ENCODE results near the gene SERPINI1. TPM values are rescaled to one million over a fixed set of nuclear protein-coding genes. Genes with fewer than 3 reads are reported as not detected.

SERPINI1 gene, protein sequence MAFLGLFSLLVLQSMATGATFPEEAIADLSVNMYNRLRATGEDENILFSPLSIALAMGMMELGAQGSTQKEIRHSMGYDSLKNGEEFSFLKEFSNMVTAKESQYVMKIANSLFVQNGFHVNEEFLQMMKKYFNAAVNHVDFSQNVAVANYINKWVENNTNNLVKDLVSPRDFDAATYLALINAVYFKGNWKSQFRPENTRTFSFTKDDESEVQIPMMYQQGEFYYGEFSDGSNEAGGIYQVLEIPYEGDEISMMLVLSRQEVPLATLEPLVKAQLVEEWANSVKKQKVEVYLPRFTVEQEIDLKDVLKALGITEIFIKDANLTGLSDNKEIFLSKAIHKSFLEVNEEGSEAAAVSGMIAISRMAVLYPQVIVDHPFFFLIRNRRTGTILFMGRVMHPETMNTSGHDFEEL
- 10 to 100 TPM in 3 of 7 donors, 1 to 10 TPM in 4; 5.9 to 13.6 (median 8.9) TPM for total RNA-seq
- polyA plus RNA-seq: 10 to 100 TPM in 1 of 3 donors, 1 to 10 TPM in 2; 5.3 to 10.9 (median 9.1) TPM
- long read RNA-seq, donor 1, transcript SERPINI1-202 (9 exons, 1,890 nt): major isoform, 21 of 32 reads
- long read RNA-seq, donor 1, partial matches to known transcripts: 7 of 32 reads
- long read RNA-seq, donor 1, other reads (novel, unspliced or antisense): 0 of 32 reads
- long read RNA-seq, donor 2, transcript SERPINI1-202 (9 exons, 1,890 nt): major isoform, 26 of 38 reads
- long read RNA-seq, donor 2, partial matches to known transcripts: 11 of 38 reads
- long read RNA-seq, donor 2, other reads (novel, unspliced or antisense): 0 of 38 reads

DNA sequence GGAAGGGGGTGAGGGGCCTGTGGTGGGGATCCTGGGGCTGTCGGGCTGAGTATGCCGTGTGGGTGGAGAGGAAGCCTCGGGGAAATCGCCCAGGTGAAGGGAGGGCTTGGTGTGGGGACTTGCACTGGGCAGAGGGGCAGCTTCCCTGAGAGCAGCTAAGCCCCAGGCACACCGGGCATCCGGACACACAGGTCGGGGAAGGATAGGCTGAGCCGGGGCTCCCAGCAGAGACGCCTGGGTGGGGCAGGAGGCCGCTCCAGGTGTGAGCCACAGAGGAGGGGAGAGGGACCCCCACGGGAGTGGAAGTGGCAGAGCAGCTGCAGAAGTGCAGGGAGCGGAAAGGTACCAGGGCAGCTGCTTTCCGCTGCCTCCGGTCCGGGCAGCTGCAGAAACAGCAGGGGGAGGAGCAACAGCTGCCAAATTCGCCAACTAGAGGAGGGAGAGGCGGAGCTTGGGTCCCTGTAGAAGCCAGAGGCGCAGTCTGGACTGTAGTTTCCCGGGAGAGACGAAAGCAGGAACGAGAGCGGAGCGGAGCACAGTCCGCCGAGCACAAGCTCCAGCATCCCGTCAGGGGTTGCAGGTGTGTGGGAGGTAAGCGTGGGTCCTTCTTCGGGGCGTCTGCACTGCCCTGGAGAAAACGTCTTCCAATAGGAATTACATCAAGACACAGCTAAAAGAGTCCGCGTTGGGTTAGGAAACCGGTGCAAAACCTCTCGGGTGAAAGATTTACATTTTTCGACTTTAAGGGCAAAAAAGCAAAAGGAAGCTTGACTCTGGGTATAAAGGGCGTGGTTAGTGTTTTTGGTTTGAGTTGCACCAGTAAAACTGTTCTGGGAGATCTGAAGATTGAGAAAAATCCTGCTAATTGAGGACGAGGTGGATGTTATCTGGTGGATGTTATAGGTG is at the start of gene SERPINI1:
Gene SERPINI1 (plus strand): TSS at position 489 of the 906 bp plus-strand sequence. CDS start 53,408 bp downstream, outside the sequence.
- Histone ChIP-seq H3K9me3 (no peaks in the 10 kb centered on the region), H3K4me1 (peaks cover 11 to 65% (median 52%) of the 10 kb centered on the region in 6 donors), H3K36me3 (peaks cover 0 to 9% (median 0%) of the 10 kb centered on the region in 6 donors), H3K4me3 (peak within 1 kb of the TSS; percentile 87 to 99 (median 98)), H3K27ac (peak within 1 kb of the TSS; percentile 86 to 96 (median 93)), H3K27me3 (replicated peaks in 1 of 7) (no peaks in the 10 kb centered on the region)
- peak; percentile 83 to 92 (median 88) for TF ChIP-seq POLR2AphosphoS5 (IDR thresholded peaks at IDR 0.05)
- TF ChIP-seq POLR2A (IDR thresholded peaks at IDR 0.05): peak in 1 of 3 donors; percentile 48
- TF ChIP-seq, protein P1, sequence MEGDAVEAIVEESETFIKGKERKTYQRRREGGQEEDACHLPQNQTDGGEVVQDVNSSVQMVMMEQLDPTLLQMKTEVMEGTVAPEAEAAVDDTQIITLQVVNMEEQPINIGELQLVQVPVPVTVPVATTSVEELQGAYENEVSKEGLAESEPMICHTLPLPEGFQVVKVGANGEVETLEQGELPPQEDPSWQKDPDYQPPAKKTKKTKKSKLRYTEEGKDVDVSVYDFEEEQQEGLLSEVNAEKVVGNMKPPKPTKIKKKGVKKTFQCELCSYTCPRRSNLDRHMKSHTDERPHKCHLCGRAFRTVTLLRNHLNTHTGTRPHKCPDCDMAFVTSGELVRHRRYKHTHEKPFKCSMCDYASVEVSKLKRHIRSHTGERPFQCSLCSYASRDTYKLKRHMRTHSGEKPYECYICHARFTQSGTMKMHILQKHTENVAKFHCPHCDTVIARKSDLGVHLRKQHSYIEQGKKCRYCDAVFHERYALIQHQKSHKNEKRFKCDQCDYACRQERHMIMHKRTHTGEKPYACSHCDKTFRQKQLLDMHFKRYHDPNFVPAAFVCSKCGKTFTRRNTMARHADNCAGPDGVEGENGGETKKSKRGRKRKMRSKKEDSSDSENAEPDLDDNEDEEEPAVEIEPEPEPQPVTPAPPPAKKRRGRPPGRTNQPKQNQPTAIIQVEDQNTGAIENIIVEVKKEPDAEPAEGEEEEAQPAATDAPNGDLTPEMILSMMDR (IDR thresholded peaks at IDR 0.05 in 8 of 11, conservative IDR thresholded peaks at IDR 0.05 in 3 of 11): peak in 1 of 11 experiments; percentile 35
- 0 to 1% (median 0%) methylated on average over 31 to 37 of the region's 37 CpGs for WGBS, 5 donors
- intact Hi-C loops (cut with DNase I; ENCODE audit: low total_unique reads): no loop called here
- peak; percentile 95 for DNase-seq

DNA sequence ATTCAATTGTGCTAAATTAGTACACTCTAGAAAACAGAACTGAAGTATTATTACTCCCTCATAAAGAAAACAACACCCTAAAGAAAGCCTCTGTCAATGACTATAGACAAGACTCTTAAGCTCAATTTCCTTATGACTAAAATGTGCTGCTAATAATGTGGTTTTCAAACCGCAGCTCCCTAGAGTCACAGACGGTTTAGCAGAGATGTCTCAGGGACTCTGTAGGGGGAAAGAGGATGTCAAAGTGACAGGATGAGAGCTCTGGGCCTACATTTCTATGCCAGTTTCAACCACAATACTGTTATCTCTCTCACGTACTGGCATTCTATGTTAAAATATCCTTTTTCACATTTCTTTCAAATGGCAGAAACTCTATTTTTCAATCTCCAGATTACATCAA is 44.2 kb upstream of the SERPINI1 start:
- H3K27me3 ChIP-seq (replicated peaks in 1 of 7): no peaks in the 10 kb centered on the region
- WGBS, 5 donors: 27 to 47% (median 30%) methylated on average over 3 of the region's 3 CpGs
- H3K27ac ChIP-seq: peak overlapping the region in 1 of 8 donors; percentile 29
- H3K4me3 ChIP-seq: no peak overlapping the region
- no peaks in the 10 kb centered on the region for H3K9me3 ChIP-seq
- intact Hi-C loops (cut with DNase I; ENCODE audit: low total_unique reads): no loop called here
- peaks cover 0 to 19% (median 9%) of the 10 kb centered on the region in 6 donors for H3K4me1 ChIP-seq
- H3K36me3 ChIP-seq: peaks cover 0 to 93% (median 45%) of the 10 kb centered on the region in 6 donors
- TF ChIP-seq, protein P1 (IDR thresholded peaks at IDR 0.05 in 8 of 11, conservative IDR thresholded peaks at IDR 0.05 in 3 of 11): no peak
- no peak for TF ChIP-seq POLR2AphosphoS5 (IDR thresholded peaks at IDR 0.05)
- TF ChIP-seq POLR2A (IDR thresholded peaks at IDR 0.05): no peak
- DNase-seq: no peak

DNA sequence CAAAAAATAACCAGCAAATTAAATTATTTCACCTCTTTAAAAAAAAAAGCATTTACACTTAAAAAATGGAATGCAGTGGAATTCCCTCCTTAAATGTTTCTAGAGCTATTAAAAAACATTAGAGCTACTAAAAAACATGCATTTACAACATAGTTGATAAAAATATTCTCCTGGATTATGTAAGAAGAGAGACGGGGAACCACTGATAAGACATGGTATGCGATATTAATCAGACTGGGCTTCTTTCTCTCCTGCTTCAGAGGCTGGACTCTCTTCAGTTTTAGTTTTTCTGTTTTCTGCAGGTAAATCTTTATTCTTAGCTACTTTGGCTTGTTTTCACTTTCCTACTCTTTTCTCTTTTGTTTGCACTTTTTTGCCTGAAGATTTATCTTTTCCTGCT is 41.4 kb upstream of the SERPINI1 start:
- Histone ChIP-seq H3K27ac (no peak overlapping the region), H3K27me3 (replicated peaks in 1 of 7) (no peaks in the 10 kb centered on the region), H3K4me3 (no peak overlapping the region), H3K36me3 (peaks cover 0 to 87% (median 42%) of the 10 kb centered on the region in 6 donors), H3K9me3 (no peaks in the 10 kb centered on the region), H3K4me1 (peaks cover 0 to 26% (median 15%) of the 10 kb centered on the region in 6 donors)
- 89 to 96% (median 91%) methylated on average over 2 of the region's 2 CpGs for WGBS, 5 donors
- intact Hi-C loops (cut with DNase I; ENCODE audit: low total_unique reads): no loop called here
- no peak for DNase-seq
- TF ChIP-seq, protein P1 (IDR thresholded peaks at IDR 0.05 in 8 of 11, conservative IDR thresholded peaks at IDR 0.05 in 3 of 11): no peak
- TF ChIP-seq POLR2A (IDR thresholded peaks at IDR 0.05) (no peak), POLR2AphosphoS5 (IDR thresholded peaks at IDR 0.05) (no peak)

Measured in spleen (tissue), 13 donors.